SK-N-MC (cell line): ENCODE results near the gene ZNF407.

Experiments
- DNase-seq: peaks from one replicate; pipeline ENCODE4 v3.0.0-alpha.2; 2011; ENCODE audit warnings: low read depth, low spot score
- H3K27ac ChIP-seq: fragments of 200-600 bp; sonication (generic); 2 replicates; pipeline ENCODE4 v1.5.1; 2016; ENCODE audit warnings: mixed run types
- H3K36me3 ChIP-seq: fragments of 200-600 bp; sonication (generic); 2 replicates; pipeline ENCODE4 v1.6.1; 2017; ENCODE audit warnings: antibody characterized with exemption, low read length, mixed read lengths; ENCODE audit not compliant: insufficient read depth
- H3K4me3 ChIP-seq: fragments of 200-600 bp; sonication (generic); 2 replicates; pipeline ENCODE4 v1.5.1; 2016
- H3K9ac ChIP-seq: fragments of 200-600 bp; sonication (generic); 2 replicates; pipeline ENCODE4 v1.8.0; 2017; ENCODE audit warnings: mixed run types, mixed read lengths; ENCODE audit not compliant: insufficient read length
- H3K9me3 ChIP-seq: fragments of 200-600 bp; sonication (generic); 2 replicates; pipeline ENCODE4 v1.6.1; 2017; ENCODE audit warnings: low read depth, mild to moderate bottlenecking, antibody characterized with exemption, low read length, moderate library complexity, mixed read lengths
- EZH2 ChIP-seq: fragments of 200-600 bp; sonication (generic); IDR thresholded peaks from one replicate; pipeline ENCODE4 v1.6.1; 2017; ENCODE audit warnings: antibody characterized with exemption
- FOXP2 ChIP-seq: optimal IDR thresholded peaks from 2 replicates; pipeline ENCODE3; 2011; ENCODE audit warnings: mild to moderate bottlenecking, moderate library complexity; ENCODE audit not compliant: insufficient read depth; ENCODE audit errors: extremely low read length, control extremely low read depth
- POLR2AphosphoS5 ChIP-seq: IDR thresholded peaks from 2 replicates; pipeline ENCODE4 v1.6.1; 2012; ENCODE audit warnings: mild to moderate bottlenecking, low read depth, low read length, borderline replicate concordance

The ZNF407 gene

GRCh38 chr18:74826572-74826971 is 228.9 kb downstream of the ZNF407 start:
- Histone ChIP-seq H3K4me3 (no peak overlapping the region), H3K9me3 (no peaks in the 10 kb centered on the region), H3K36me3 (no peaks in the 10 kb centered on the region), H3K9ac (no peak overlapping the region), H3K27ac (no peak overlapping the region)
- no peak for DNase-seq
- no peak for TF ChIP-seq POLR2AphosphoS5
- TF ChIP-seq EZH2: no peak
- TF ChIP-seq FOXP2: no peak

- no peaks in the 10 kb centered on the region for H3K36me3 ChIP-seq
- H3K4me3 ChIP-seq: no peak overlapping the region
- no peak overlapping the region for H3K9ac ChIP-seq
- DNase-seq: no peak
- H3K27ac ChIP-seq: no peak overlapping the region
- TF ChIP-seq EZH2 (no peak), POLR2AphosphoS5 (no peak), FOXP2 (no peak)
- H3K9me3 ChIP-seq: no peaks in the 10 kb centered on the region
These were observed 230.5 kb downstream of the ZNF407 start for GRCh38 chr18:74828200-74828599.

- TF ChIP-seq POLR2AphosphoS5 (no peak), FOXP2 (no peak), EZH2 (no peak)
- Histone ChIP-seq H3K9me3 (no peaks in the 10 kb centered on the region), H3K27ac (no peak overlapping the region), H3K36me3 (no peaks in the 10 kb centered on the region), H3K4me3 (no peak overlapping the region), H3K9ac (no peak overlapping the region)
- no peak for DNase-seq
These were observed 234.0 kb downstream of the ZNF407 start for GRCh38 chr18:74831571-74832250.

- no peak for TF ChIP-seq EZH2
- no peak for TF ChIP-seq POLR2AphosphoS5
- no peak for TF ChIP-seq FOXP2
- Histone ChIP-seq H3K4me3 (no peak overlapping the region), H3K9me3 (no peaks in the 10 kb centered on the region), H3K27ac (no peak overlapping the region), H3K9ac (no peak overlapping the region), H3K36me3 (no peaks in the 10 kb centered on the region)
- no peak for DNase-seq
These were observed 234.7 kb downstream of the ZNF407 start for GRCh38 chr18:74832381-74832780.

- Histone ChIP-seq H3K4me3 (no peak overlapping the region), H3K9me3 (no peaks in the 10 kb centered on the region), H3K9ac (no peak overlapping the region), H3K27ac (no peak overlapping the region), H3K36me3 (no peaks in the 10 kb centered on the region)
- DNase-seq: no peak
- no peak for TF ChIP-seq EZH2
- no peak for TF ChIP-seq FOXP2
- TF ChIP-seq POLR2AphosphoS5: no peak
These were observed 235.3 kb downstream of the ZNF407 start for GRCh38 chr18:74832999-74833398.

- Histone ChIP-seq H3K36me3 (no peaks in the 10 kb centered on the region), H3K9me3 (no peaks in the 10 kb centered on the region), H3K27ac (no peak overlapping the region), H3K9ac (no peak overlapping the region), H3K4me3 (no peak overlapping the region)
- DNase-seq: no peak
- TF ChIP-seq POLR2AphosphoS5: no peak
- TF ChIP-seq EZH2: no peak
- no peak for TF ChIP-seq FOXP2
These were observed 237.0 kb downstream of the ZNF407 start for GRCh38 chr18:74834424-74835309.

GRCh38 chr18:74836296-74837139 is 238.8 kb downstream of the ZNF407 start:
- H3K27ac ChIP-seq: no peak overlapping the region
- no peaks in the 10 kb centered on the region for H3K9me3 ChIP-seq
- no peak for DNase-seq
- TF ChIP-seq POLR2AphosphoS5 (no peak), EZH2 (no peak), FOXP2 (no peak)
- H3K36me3 ChIP-seq: no peaks in the 10 kb centered on the region
- H3K4me3 ChIP-seq: no peak overlapping the region
- no peak overlapping the region for H3K9ac ChIP-seq

GRCh38 chr18:74840492-74841167 is 243.0 kb downstream of the ZNF407 start:
- no peak for TF ChIP-seq EZH2
- TF ChIP-seq FOXP2: no peak
- no peak for TF ChIP-seq POLR2AphosphoS5
- H3K27ac ChIP-seq: no peak overlapping the region
- H3K9me3 ChIP-seq: no peaks in the 10 kb centered on the region
- no peak for DNase-seq
- no peaks in the 10 kb centered on the region for H3K36me3 ChIP-seq
- H3K9ac ChIP-seq: no peak overlapping the region
- H3K4me3 ChIP-seq: no peak overlapping the region
